GM19238 (cell line): ENCODE data around the gene ZBP1.
A peak's percentile ranks its signal among the peaks of the same experiment; 100 is the strongest.

Source experiments
- DNase-seq: peaks from one replicate; pipeline ENCODE4 v3.0.0; 2011; ENCODE audit warnings: low spot score; ENCODE audit not compliant: insufficient read length

The ZBP1 gene

DNA sequence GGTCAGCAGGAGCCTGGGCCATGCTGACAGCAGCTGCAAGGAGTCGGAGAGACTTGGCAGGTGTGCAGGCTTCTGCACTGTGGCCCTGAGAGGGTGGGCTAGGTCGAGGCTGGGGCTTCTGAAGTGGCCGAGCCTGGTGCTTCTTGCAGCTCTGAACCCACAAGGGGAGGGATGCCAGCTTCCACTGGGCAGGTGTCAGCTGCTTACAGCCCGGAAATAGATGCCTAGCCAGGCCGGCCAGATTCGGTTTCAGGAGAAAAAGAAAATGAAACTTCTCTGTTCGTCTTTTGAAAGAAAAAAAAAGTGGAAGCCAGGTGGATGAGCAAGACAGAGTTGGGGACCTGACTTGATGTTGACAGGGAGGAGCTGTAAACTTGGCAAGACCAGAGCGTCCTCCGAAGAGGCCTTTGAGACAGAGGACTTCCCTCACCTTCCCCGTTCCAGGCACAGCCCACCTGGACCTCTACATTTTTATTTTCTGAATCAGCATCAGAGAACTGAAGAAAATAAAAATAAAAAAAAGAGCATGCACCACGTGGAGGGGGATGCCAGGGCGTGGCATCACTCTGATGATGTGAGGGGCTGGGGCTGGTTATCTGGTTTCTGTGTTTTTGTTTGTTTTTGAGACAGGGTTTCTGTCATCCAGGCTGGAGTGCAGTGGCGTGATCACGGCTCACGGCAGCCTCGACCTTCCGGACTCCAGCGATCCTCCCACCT, at the start of gene ZBP1:
ZBP1 (minus strand) TSS at position 153 of the 717 bp plus-strand sequence; CDS start at position 22, 131 bp downstream.
- DNase-seq = peak; percentile 84

DNA sequence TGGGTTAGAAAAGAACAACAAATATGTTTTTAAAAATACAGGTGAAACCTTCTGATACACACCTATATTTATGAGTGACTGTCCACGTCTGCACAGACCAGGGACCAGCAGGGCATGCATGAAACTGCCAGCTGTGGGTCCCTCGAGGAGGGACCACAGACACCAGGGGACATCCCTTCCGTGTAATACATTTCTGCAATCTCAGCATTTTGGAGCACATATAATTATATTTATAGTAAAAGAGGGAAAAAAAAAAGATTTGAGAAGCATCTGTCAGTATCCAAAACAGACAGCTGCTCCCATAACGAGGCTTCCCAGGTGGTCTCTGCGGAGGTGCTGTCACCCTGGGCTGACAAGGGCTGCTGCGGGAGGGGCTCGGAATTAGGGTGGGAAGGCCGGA, 49.4 kb upstream of the ZBP1 start:
- no peak for DNase-seq

GRCh38 chr20:57667924-57668782, 47.9 kb upstream of the ZBP1 start:
- DNase-seq = no peak

DNA sequence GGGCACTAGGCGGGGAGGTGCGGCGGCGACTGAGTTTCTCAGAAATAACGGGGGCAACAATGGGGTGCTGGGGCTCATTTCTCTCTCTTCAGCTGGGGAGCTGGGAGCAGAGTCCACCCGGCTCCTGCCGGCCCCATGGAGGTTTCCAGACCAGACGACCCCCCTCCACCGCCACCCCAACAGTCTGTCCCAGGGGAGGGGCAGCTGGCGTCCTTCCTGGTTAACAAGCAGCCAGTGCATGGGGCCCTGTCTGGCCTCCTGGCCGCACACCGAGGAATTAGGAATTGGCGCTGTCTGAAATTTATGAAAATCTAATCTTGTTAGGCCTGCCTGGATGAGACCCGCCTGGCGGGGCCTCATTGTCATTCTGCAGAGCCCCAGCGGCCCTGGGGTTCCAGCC, 47.2 kb upstream of the ZBP1 start:
- DNase-seq = no peak

- no peak for DNase-seq
These were observed 46.6 kb upstream of the ZBP1 start for GRCh38 chr20:57666834-57667157.

- DNase-seq = no peak
These were observed 46.0 kb upstream of the ZBP1 start for GRCh38 chr20:57666106-57666833.

DNA sequence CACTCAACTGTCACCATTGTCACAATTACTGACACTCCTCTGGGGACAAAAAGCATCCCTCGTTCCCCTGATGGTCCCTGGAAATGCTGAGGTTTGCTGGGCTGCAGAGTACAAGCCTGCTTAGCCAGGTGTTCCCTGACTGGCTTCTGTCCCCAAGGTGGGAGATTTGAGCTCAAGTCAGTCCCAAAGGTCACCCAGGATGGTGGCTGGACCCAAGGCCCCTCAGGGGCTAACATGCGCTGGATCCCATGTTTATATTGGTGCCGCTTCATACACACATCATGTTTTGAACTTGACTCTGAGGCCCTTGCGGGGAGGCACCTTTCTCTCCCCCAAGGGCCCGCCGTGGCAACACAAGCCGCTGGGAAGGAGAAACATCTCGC, 45.4 kb upstream of the ZBP1 start:
- DNase-seq = no peak

GRCh38 chr20:57664924-57665588, 44.8 kb upstream of the ZBP1 start:
- no peak for DNase-seq

GRCh38 chr20:57664476-57664875, 44.2 kb upstream of the ZBP1 start:
- no peak for DNase-seq

- DNase-seq = no peak
These were observed 43.6 kb upstream of the ZBP1 start for GRCh38 chr20:57663681-57664451.

DNA sequence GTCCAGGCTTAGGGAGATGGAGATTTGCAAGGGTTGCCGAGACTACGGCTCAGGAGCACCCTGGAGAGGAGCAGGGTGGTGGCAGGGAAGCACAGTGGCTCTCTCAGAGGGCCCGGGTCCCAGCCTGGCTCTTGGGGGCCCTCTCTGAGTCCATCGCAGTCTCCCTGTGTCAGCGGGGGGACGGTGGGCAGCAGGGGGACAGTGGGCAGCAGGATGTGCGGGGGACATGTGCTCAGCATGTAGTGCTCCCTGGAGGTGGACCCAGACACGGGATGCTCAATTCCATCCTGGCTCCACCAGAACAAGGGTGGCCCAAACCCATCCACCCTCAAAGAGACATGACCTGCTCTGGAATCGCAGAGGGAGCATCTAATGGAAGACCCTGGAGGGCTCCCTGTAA, 43.0 kb upstream of the ZBP1 start:
- no peak for DNase-seq

GRCh38 chr20:57662456-57663240, 42.4 kb upstream of the ZBP1 start:
- no peak for DNase-seq

DNA sequence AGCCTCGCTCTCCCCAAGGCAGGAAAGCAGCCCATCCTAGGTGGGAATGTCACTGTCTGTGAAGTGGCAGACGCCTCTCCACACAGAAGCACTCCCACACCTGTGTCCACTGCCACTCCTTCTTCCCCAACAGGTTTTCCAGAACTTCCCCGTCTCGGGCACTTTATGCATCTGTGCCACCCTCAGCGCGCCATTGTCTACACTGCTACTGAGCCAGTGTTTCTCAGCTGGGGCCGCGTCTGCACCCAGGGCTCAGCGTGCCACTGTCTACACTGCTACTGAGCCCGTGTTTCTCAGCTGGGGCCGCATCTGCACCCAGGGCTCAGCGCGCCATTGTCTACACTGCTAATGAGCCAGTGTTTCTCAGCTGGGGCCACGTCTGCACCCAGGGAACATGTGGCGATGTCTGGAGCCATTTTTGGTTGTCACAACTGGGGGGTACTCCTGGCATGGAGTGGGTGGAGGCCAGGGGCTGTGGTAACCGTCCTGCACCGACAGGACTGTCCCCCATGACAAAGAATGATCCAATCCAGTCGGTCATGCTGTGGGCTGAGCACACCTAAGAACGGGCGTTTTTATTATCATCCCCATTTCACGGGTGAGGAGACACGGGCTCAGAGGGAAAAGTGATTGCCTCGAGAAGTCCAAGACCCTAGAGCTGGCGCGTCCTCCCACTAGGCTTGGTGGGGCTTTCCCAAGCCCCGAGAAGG, 41.7 kb upstream of the ZBP1 start:
- no peak for DNase-seq

- DNase-seq = no peak
These were observed 40.9 kb upstream of the ZBP1 start for GRCh38 chr20:57660922-57661745.

GRCh38 chr20:57660181-57660921, 40.1 kb upstream of the ZBP1 start:
- DNase-seq = no peak

- DNase-seq = peak; percentile 3
These were observed 39.4 kb upstream of the ZBP1 start for GRCh38 chr20:57659517-57660180.

- peak; percentile 2 for DNase-seq
These were observed 38.7 kb upstream of the ZBP1 start for GRCh38 chr20:57658833-57659516.
